GM12878 (cell line): Measurements from ENCODE around the gene CLMP. TPM values are rescaled to one million over a fixed set of nuclear protein-coding genes. Genes with fewer than 3 reads are reported as not detected.

ENCODE experiments used
- ATAC-seq: fragments of 200-7000 bp; cut with Tn5 transposase; 3 replicates; pipeline ENCODE4 v1.9.1; 2020; ENCODE audit warnings: mild to moderate bottlenecking, moderate library complexity
- BruUV-seq: library from RNA; stranded (reverse); fragments of 400-500 nt; replicated peaks from 2 replicates; lab custom pipeline; 2021; lab: Mats Ljungman, UMichigan
- CTCF ChIA-PET: fragments of 300-600 bp; sonication (Branson Sonifier 250); formaldehyde crosslinking; extraction: SDS; loops from one replicate; lab custom pipeline; 2021; ENCODE audit warnings: inconsistent platforms; lab: Yijun Ruan, JAX
- POLR2A ChIA-PET: fragments of 350-600 bp; formaldehyde crosslinking; extraction: SDS; loops from one replicate; lab custom pipeline; 2021; ENCODE audit warnings: inconsistent platforms; lab: Charles Lee
- RAD21 ChIA-PET: fragments of 300-600 bp; sonication (Branson Sonifier 250); formaldehyde crosslinking; loops from one replicate; lab custom pipeline; 2023; ENCODE audit warnings: antibody characterized with exemption; ENCODE audit not compliant: unreplicated experiment; lab: Charles Lee
- SMC1A ChIA-PET: fragments of 300-600 bp; sonication (Branson Sonifier 250); formaldehyde crosslinking; loops from one replicate; lab custom pipeline; 2023; ENCODE audit not compliant: unreplicated experiment, uncharacterized antibody; lab: Charles Lee
- DNase-seq: peaks from one replicate; pipeline ENCODE4 v3.0.0-alpha.2; 2011; ENCODE audit warnings: low read depth, low spot score
- FAIRE-seq: peaks from 3 replicates; lab custom pipeline; 2011; peaks lifted over from hg19 to GRCh38; lab: Jason Lieb, UNC
- H2AFZ ChIP-seq: 2 replicates; pipeline ENCODE4 v1.6.0; 2011; ENCODE audit warnings: low read depth, low read length, control low read depth; ENCODE audit not compliant: control insufficient read depth
- H3K27ac ChIP-seq: 2 replicates; pipeline ENCODE4 v1.5.1; 2011; ENCODE audit warnings: control low read depth; ENCODE audit not compliant: control insufficient read depth, insufficient read depth
- H3K27me3 ChIP-seq, 2 experiments: replicated peaks in 1 of 2; 2 replicates each; pipeline versions ENCODE4 v1.6.0 to v1.6.1; 2011; ENCODE audit warnings: low read length in 1 of 2; ENCODE audit not compliant: control insufficient read depth in 2 of 2, insufficient read depth in 2 of 2
- H3K36me3 ChIP-seq, 2 experiments: 2 replicates each; pipeline ENCODE4 v1.5.1; 2011; ENCODE audit warnings: low read length in 1 of 2; ENCODE audit not compliant: control insufficient read depth in 2 of 2, insufficient read depth in 2 of 2
- H3K4me1 ChIP-seq: 2 replicates; pipeline ENCODE4 v1.6.1; 2011; ENCODE audit warnings: mild to moderate bottlenecking, low read length, moderate library complexity, mixed read lengths; ENCODE audit not compliant: control insufficient read depth, insufficient read depth
- H3K4me2 ChIP-seq: 2 replicates; pipeline ENCODE4 v1.6.0; 2011; ENCODE audit warnings: control low read depth; ENCODE audit not compliant: control insufficient read depth, insufficient read depth
- H3K4me3 ChIP-seq: fragments of 200-600 bp; sonication (generic); 2 replicates; pipeline ENCODE4 v1.5.1; 2016
- H3K79me2 ChIP-seq: 2 replicates; pipeline ENCODE4 v1.6.0; 2011; ENCODE audit warnings: low read length; ENCODE audit not compliant: control insufficient read depth, insufficient read depth
- H3K9ac ChIP-seq: 2 replicates; pipeline ENCODE4 v1.8.0; 2011; ENCODE audit warnings: low read length, control low read depth, mixed read lengths; ENCODE audit not compliant: control insufficient read depth, insufficient read depth
- H3K9me3 ChIP-seq: replicated peaks from 3 replicates; pipeline ENCODE4 v1.5.1; 2011; ENCODE audit warnings: mild to moderate bottlenecking, low read length; ENCODE audit not compliant: control insufficient read depth, insufficient read depth
- H4K20me1 ChIP-seq: 2 replicates; pipeline ENCODE4 v1.6.0; 2011; ENCODE audit not compliant: control insufficient read depth, insufficient read depth
- BCL3 ChIP-seq: IDR thresholded peaks from 2 replicates; pipeline ENCODE4 v1.6.1; 2011; ENCODE audit warnings: borderline replicate concordance, low read depth, mild to moderate bottlenecking, moderate library complexity, low read length; ENCODE audit not compliant: insufficient read depth, poor library complexity, severe bottlenecking
- CBX3 ChIP-seq: fragments of 200-600 bp; sonication (generic); IDR thresholded peaks from 2 replicates; pipeline ENCODE4 v1.6.1; 2016; ENCODE audit warnings: low read depth, borderline replicate concordance
- CHD1 ChIP-seq: IDR thresholded peaks from 2 replicates; pipeline ENCODE4 v1.6.1; 2012; ENCODE audit warnings: low read depth, low read length, improper control_type of control experiment
- EED ChIP-seq: sonication (generic); IDR thresholded peaks from 2 replicates; pipeline ENCODE4 v1.6.1; 2016; ENCODE audit warnings: antibody characterized with exemption, low read depth
- ETV6 ChIP-seq, 2 experiments: fragments of 450-650 bp in 1 of 2; IDR thresholded peaks in 1 of 2; conservative IDR thresholded peaks in 1 of 2; 2 replicates each; pipeline ENCODE4 v1.6.1; 2014; ENCODE audit warnings: antibody characterized with exemption in 1 of 2, borderline replicate concordance in 1 of 2, low read depth in 1 of 2, mild to moderate bottlenecking in 1 of 2, moderate library complexity in 1 of 2
- IRF3 ChIP-seq: fragments of 450-650 bp; IDR thresholded peaks from 2 replicates; pipeline ENCODE4 v1.6.1; 2014; ENCODE audit warnings: mild to moderate bottlenecking
- MAX ChIP-seq: IDR thresholded peaks from 2 replicates; pipeline ENCODE4 v1.6.1; 2012; ENCODE audit warnings: low read depth, low read length, improper control_type of control experiment
- MEF2B ChIP-seq: fragments of 450-650 bp; IDR thresholded peaks from 2 replicates; pipeline ENCODE4 v1.6.1; 2018; ENCODE audit warnings: mild to moderate bottlenecking, moderate library complexity; ENCODE audit not compliant: partially characterized antibody, poor library complexity, severe bottlenecking
- MTA2 ChIP-seq: fragments of 450-650 bp; IDR thresholded peaks from 2 replicates; pipeline ENCODE4 v1.6.1; 2016; ENCODE audit warnings: low read depth, mild to moderate bottlenecking, moderate library complexity
- NR2F1 ChIP-seq: fragments of 450-650 bp; conservative IDR thresholded peaks from 2 replicates; pipeline ENCODE4 v1.6.1; 2017; ENCODE audit warnings: mild to moderate bottlenecking
- POLR2AphosphoS2 ChIP-seq: IDR thresholded peaks from 2 replicates; pipeline ENCODE4 v1.6.1; 2011; ENCODE audit warnings: low read depth, mild to moderate bottlenecking, low read length, improper control_type of control experiment, moderate library complexity
- POU2F2 ChIP-seq: IDR thresholded peaks from 3 replicates; pipeline ENCODE4 v1.6.1; 2011; ENCODE audit warnings: low read depth, mild to moderate bottlenecking, low read length, borderline replicate concordance
- PRDM15 ChIP-seq: fragments of 450-650 bp; formaldehyde crosslinking; IDR thresholded peaks from 2 replicates; pipeline ENCODE4 v1.4.0; 2020; ENCODE audit warnings: mild to moderate bottlenecking, moderate library complexity
- RB1 ChIP-seq: fragments of 450-650 bp; formaldehyde crosslinking; IDR thresholded peaks from 2 replicates; pipeline ENCODE4 v1.6.1; 2017; ENCODE audit warnings: mild to moderate bottlenecking, borderline replicate concordance
- RFX5 ChIP-seq: IDR thresholded peaks from 2 replicates; pipeline ENCODE4 v1.6.1; 2011; ENCODE audit warnings: low read depth, low read length, improper control_type of control experiment
- SIN3A ChIP-seq: IDR thresholded peaks from 2 replicates; pipeline ENCODE4 v1.6.1; 2012; ENCODE audit warnings: low read depth, low read length, improper control_type of control experiment
- SRF ChIP-seq, 2 experiments: IDR thresholded peaks; 2 replicates each; pipeline ENCODE4 v1.6.1; 2011; ENCODE audit warnings: low read depth in 2 of 2, low read length in 2 of 2, mild to moderate bottlenecking in 1 of 2, moderate library complexity in 1 of 2
- ZNF384 ChIP-seq: IDR thresholded peaks from 2 replicates; pipeline ENCODE4 v1.6.1; 2012; ENCODE audit warnings: low read depth, mild to moderate bottlenecking, low read length, improper control_type of control experiment, borderline replicate concordance
- WGBS: methylation state at CpG from one replicate; pipeline ENCODE4 v1.1.6; 2016; ENCODE audit warnings: low lambda C conversion rate; ENCODE audit not compliant: insufficient replicate concordance, insufficient coverage; ENCODE audit errors: missing lambda C conversion rate; 5-methylcytosine and 5-hydroxymethylcytosine counted together
- in situ Hi-C: fragments of 300-500 bp; cut with MboI; formaldehyde crosslinking; loops from 9 replicates; pipeline ENCODE4 v1.14.3; 2018; ENCODE audit warnings: mixed read lengths
- intact Hi-C: fragments of 100-400 bp; cut with micrococcal nuclease; formaldehyde crosslinking; loops from one replicate; pipeline ENCODE4 v1.14.2; 2022; ENCODE audit not compliant: unreplicated experiment
- polyA plus RNA-seq, 11 experiments: library from polyadenylated mRNA; depleted of rRNA in 4 of 11; unstranded in 6 of 11; stranded (reverse) in 5 of 11; fragments of >200 nt; fragmentation: Nextera tagmentation in 4 of 11; fragmentation: Illumina TruSeq in 1 of 11; extraction: Ambion mirVana in 4 of 11; extraction: Trizol in 1 of 11; gene quantifications; 1 replicate in 1 of 11; 2 replicates in 10 of 11; pipeline versions ENCODE4 v1.2.1 to v1.2.3, GENCODE V29; 2011 to 2016; ENCODE audit warnings: inconsistent platforms in 2 of 11, missing spikeins in 2 of 11, low read depth in 1 of 11
- total RNA-seq, 4 experiments: library from RNA; depleted of rRNA in 3 of 4; stranded (reverse); fragments of >200 nt in 3 of 4; fragmentation: Illumina TruSeq in 1 of 4; extraction: Trizol in 1 of 4; gene quantifications; 2 replicates each; pipeline versions ENCODE4 v1.2.1 to v1.2.3, GENCODE V29; 2013 to 2021

The CLMP gene
- total and polyA plus RNA-seq, 10 of the 15 experiments (the other 5 are each of a cell fraction or from before 2014, with no cell fraction given), result 0.01 to 0.71 (median 0.20) TPM; not detected in 4

- Histone ChIP-seq H3K4me1 (no peaks in the 10 kb centered on the region; the same call in 1 of the 2 replicates), H3K79me2 (no peaks in the 10 kb centered on the region), H3K4me2 (no peak overlapping the region), H3K9ac (no peak overlapping the region), H4K20me1 (no peaks in the 10 kb centered on the region), H3K4me3 (no peak overlapping the region), H3K9me3 (no peaks in the 10 kb centered on the region), H3K27ac (no peak overlapping the region), H2AFZ (no peak overlapping the region), H3K27me3 (no peaks in the 10 kb centered on the region), H3K36me3 (no peaks in the 10 kb centered on the region)
- ChIA-PET RAD21 (no interaction called here), SMC1A (no interaction called here), POLR2A (no interaction called here), CTCF (no interaction called here)
- no TSS peak for BruUV-seq
- DNase-seq (no peak), ATAC-seq (no peak), FAIRE-seq (no peak)
- intact Hi-C loops, result no loop called here
- WGBS, result 28% methylated on average over 6 of the region's 6 CpGs
- in situ Hi-C loops, result no loop called here
- TF ChIP-seq EED, result no peak
- no peak for TF ChIP-seq CBX3
- no peak for TF ChIP-seq MEF2B
- TF ChIP-seq ZNF384, result no peak
- no peak for TF ChIP-seq BCL3
- TF ChIP-seq MAX, result no peak
- no peak for TF ChIP-seq SIN3A
- TF ChIP-seq RB1, result no peak
- no peak for TF ChIP-seq NR2F1
- no peak for TF ChIP-seq PRDM15 (CRISPR knock-in tag)
- TF ChIP-seq CHD1, result no peak
- TF ChIP-seq IRF3, result no peak
- TF ChIP-seq MTA2, result no peak
- no peak for TF ChIP-seq POU2F2
- no peak for TF ChIP-seq POLR2AphosphoS2
- TF ChIP-seq ETV6 (conservative IDR thresholded peaks at IDR 0.05 in 1 of 2, IDR thresholded peaks at IDR 0.05 in 1 of 2; ENCODE audit: borderline replicate concordance in 1 of 2, low read depth in 1 of 2), result no peak
- no peak for TF ChIP-seq RFX5
- no peak for TF ChIP-seq SRF (IDR thresholded peaks at IDR 0.05; ENCODE audit: low read depth in 2 of 2, low read length in 2 of 2)
Measured at GRCh38 chr11:123132881-123133280, 62.2 kb downstream of the CLMP start.
